HEK293T (cell line): ENCODE data around the gene GIGYF2.

Source experiments
- ARNT ChIP-seq: fragments of 450-650 bp; IDR thresholded peaks from 2 replicates; pipeline ENCODE4 v1.6.1; 2017; ENCODE audit warnings: mild to moderate bottlenecking
- BHLHE40 ChIP-seq: fragments of 450-650 bp; IDR thresholded peaks from 2 replicates; pipeline ENCODE4 v1.6.1; 2016; ENCODE audit warnings: mild to moderate bottlenecking, moderate library complexity, borderline replicate concordance
- CTBP1 ChIP-seq: fragments of 450-650 bp; IDR thresholded peaks from 2 replicates; pipeline ENCODE4 v1.6.1; 2016; ENCODE audit warnings: borderline replicate concordance
- ELF4 ChIP-seq: fragments of 450-650 bp; IDR thresholded peaks from 2 replicates; pipeline ENCODE4 v1.6.1; 2017; ENCODE audit warnings: antibody characterized with exemption
- FOXA1 ChIP-seq: fragments of 450-650 bp; IDR thresholded peaks from 2 replicates; pipeline ENCODE4 v1.6.1; 2016; ENCODE audit warnings: mild to moderate bottlenecking
- FOXK2 ChIP-seq: fragments of 450-650 bp; IDR thresholded peaks from 2 replicates; pipeline ENCODE4 v1.6.1; 2016; ENCODE audit warnings: mild to moderate bottlenecking
- FOXM1 ChIP-seq: fragments of 450-650 bp; IDR thresholded peaks from 2 replicates; pipeline ENCODE4 v1.6.1; 2017; ENCODE audit warnings: mild to moderate bottlenecking, borderline replicate concordance
- HDGF ChIP-seq: fragments of 450-650 bp; IDR thresholded peaks from 2 replicates; pipeline ENCODE4 v1.6.1; 2017; ENCODE audit warnings: antibody characterized with exemption, borderline replicate concordance
- LEF1 ChIP-seq: fragments of 450-650 bp; IDR thresholded peaks from 2 replicates; pipeline ENCODE4 v1.6.1; 2017; ENCODE audit warnings: mild to moderate bottlenecking, borderline replicate concordance
- NFRKB ChIP-seq: fragments of 450-650 bp; IDR thresholded peaks from 2 replicates; pipeline ENCODE4 v1.6.1; 2016; ENCODE audit warnings: mild to moderate bottlenecking, moderate library complexity
- SP1 ChIP-seq: fragments of 450-650 bp; IDR thresholded peaks from 2 replicates; pipeline ENCODE4 v1.6.1; 2017
- SUZ12 ChIP-seq: fragments of 450-650 bp; IDR thresholded peaks from 2 replicates; pipeline ENCODE4 v1.6.1; 2016; ENCODE audit warnings: mild to moderate bottlenecking
- TARDBP ChIP-seq: fragments of 450-650 bp; IDR thresholded peaks from 2 replicates; pipeline ENCODE4 v1.6.1; 2016

GRCh38 chr2:232896720-232897597 lies 199.8 kb downstream of the GIGYF2 start:
- TF ChIP-seq ELF4 (no peak), HDGF (no peak), TARDBP (no peak), NFRKB (no peak), FOXA1 (no peak), FOXM1 (no peak), SUZ12 (no peak), ARNT (no peak), FOXK2 (no peak), SP1 (no peak), CTBP1 (no peak), LEF1 (no peak), BHLHE40 (no peak)
